ENCODE measurements around the gene KRT81.
A peak's percentile ranks its signal among the peaks of the same experiment; 100 is the strongest.

KRT81 gene

GRCh38 chr12:52291267-52291935, at the start of gene KRT81:
Gene KRT81 (minus strand): TSS chr12:52291534. CDS start chr12:52291465, 69 bp downstream.
- no peak for DNase-seq (ENCODE audit: low read depth)

- no peak for DNase-seq (ENCODE audit: low read depth)
Observed at GRCh38 chr12:52338241-52338960, 47.1 kb upstream of the KRT81 start.

DNA sequence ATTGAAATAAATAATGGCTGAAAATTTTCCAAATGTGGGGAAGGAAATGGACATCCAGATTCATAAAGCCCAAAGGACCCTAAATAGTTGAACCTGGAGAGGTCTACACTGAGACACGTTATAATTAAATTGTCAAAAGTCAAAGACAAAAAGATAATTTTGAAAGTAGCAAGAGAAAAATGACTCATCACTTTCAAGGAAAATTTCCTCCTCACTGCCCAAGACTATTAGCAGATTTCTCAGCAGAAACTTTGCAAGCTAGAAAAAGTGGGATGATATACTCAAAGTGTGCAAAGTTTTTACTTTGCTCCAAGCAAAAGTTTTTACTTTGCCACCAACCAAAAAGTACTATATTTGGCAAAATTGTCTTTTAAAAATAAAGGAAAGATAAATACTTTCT, 45.7 kb upstream of the KRT81 start:
- no peak for DNase-seq (ENCODE audit: low read depth)

DNA sequence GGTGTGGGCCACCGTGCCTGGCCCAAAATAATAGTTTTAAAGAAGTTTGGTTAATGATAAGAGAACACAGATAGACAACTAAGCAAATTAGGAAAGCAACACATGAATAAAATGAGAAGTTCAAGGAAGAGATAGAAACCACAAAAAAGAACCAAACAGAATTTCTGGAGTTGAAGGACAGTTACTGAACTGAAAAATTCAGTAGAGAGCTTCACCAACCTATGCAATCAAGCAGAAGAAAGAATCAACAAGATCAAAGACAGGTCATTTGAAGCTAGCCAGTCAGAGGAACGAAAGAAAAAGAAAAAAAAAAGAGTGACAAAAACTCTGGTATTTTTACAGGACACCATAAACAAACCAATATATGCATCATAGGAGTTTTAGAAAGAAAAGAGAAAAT, 45.3 kb upstream of the KRT81 start:
- DNase-seq (ENCODE audit: low read depth) = no peak

DNA sequence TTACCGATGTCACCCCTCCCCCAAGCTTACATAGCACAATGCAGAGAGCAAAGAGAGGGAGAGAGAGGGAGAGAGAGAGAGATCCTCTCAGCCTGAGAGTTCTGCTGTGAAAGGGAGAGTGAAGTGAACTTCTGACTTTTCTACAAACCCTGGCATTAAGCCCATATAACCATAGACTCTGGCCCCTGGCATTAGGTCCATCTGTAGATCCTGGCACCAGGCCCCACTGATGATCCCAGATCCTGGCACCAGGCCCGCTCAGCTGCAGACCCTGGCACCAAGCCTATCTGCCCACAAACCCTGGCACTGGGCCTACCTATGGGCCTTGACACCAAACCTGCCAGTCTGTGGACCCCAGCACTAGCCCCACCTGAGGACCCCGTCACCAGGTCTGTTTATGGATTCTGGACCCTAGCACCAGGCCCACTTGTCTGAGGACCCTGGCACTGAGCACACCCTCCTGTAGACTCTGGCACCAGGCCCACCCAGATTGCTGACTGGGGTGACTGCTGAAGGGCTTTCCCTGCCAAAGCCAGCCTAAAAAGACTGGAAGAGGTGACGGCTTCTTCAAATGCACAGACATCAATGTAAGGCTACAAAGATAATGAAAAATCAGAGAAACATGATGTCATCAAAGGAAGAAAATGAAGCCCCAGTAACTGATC, 44.4 kb upstream of the KRT81 start:
- no peak for DNase-seq (ENCODE audit: low read depth)

DNA sequence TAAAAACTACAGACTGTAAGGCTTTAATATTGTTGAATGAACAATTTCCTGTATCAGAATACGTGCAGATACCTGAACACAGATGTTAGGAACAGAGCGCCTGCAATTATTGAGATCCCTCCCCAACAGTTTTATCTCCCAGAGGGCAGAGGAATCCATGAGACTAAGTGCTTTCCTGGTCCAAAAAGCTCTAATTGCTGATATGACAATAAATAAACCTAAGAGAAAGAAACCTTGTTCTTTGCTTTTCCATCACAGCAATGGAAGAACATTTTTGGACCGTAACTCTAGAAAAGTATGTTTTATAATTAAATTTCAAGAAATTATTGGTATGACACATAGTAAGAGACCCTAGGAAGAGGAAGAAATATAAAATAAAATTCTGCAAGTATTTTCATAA, 42.9 kb upstream of the KRT81 start:
- DNase-seq (ENCODE audit: low read depth) = no peak

DNA sequence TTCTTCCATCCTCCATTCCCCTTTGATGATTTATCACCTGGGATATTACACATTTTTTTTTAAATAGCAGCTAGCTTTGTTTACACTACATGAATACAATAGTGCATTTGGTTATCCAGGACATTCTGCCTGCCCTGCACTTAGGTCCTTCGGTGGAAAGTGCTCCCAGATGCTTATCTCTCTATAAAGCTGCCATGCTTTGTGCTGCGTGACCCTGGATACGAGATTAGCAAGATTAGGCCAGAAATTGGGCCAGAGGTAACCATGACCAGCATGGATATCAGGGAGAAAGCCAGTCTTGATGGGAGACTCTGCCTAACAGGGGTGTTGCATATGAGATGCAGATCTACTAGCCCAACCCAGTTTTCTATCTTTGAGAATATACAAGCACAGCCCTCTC, 42.0 kb upstream of the KRT81 start:
- no peak for DNase-seq (ENCODE audit: low read depth)

GRCh38 chr12:52332381-52332780, 41.0 kb upstream of the KRT81 start:
- DNase-seq (ENCODE audit: low read depth) = no peak

DNA sequence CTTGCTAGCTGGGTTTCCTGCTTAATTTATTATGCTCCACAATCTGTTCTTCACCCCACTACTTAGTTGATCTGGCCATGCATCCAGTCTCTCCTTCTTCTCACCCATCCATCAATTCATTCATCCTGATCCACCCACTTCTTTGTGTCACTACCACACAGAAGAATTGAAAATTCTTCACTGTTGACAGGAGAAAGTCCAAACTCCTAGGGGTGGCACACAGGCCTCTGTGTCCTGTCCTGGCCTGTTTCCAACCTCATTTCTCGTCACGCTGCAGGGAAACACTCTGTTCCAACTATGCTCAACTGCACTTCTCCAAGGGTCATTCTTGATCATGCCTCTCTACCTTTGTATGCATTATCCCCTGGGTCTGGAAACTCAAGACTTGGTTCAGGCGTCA, 40.5 kb upstream of the KRT81 start:
- no peak for DNase-seq (ENCODE audit: low read depth)

DNA sequence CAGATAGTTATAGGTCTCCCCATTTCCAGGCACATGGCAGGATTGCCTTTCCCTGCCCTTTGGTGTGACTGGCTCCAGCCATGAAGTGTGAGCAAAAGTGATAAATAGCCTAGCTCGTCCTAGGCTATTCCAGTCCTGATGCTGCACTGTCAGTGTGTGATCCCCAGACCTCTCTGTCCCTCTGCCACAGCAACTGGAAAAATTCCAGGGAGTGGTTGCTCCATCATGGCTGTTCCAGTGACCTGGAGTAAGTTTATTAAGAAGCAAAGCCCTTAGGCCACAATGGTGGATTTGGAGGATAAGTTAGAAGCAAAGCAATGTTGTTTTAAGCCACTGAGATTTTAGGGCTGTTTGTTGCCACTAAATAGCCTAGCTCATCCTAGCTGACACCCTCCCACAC, 39.7 kb upstream of the KRT81 start:
- DNase-seq (ENCODE audit: low read depth) = no peak

DNA sequence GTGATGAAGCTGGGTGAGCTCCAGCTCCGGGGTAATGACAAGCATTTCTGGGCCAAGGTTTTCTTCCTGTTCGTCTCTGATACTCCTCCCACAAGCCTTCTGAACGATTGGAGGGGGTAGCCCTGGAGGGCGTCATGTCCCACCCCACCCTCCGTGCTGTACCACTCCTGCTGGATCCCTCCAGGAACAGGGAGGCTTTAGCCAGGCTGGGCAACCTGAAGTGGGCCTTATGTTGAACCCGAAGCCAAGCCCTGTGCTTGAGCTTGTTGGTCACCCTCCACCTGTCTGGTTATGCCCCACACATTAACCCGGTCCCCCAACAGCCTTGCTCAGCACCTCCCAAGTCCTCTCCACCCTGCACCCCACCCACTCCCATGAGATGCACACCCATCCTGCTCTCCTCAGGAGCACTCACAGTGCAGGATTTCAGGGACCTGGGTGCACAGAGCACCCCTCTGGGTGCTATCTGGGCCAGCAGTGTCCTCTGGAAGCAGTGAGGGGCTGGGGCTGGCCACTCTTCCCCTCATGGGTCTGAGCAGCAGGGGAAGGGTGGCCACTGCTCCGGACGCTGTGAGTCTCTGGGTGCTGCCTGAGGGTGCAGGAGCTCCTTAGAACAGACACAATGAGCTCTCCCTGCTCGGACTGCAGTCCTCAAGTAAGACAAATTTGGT, 36.6 kb upstream of the KRT81 start:
- no peak for DNase-seq (ENCODE audit: low read depth)

DNA sequence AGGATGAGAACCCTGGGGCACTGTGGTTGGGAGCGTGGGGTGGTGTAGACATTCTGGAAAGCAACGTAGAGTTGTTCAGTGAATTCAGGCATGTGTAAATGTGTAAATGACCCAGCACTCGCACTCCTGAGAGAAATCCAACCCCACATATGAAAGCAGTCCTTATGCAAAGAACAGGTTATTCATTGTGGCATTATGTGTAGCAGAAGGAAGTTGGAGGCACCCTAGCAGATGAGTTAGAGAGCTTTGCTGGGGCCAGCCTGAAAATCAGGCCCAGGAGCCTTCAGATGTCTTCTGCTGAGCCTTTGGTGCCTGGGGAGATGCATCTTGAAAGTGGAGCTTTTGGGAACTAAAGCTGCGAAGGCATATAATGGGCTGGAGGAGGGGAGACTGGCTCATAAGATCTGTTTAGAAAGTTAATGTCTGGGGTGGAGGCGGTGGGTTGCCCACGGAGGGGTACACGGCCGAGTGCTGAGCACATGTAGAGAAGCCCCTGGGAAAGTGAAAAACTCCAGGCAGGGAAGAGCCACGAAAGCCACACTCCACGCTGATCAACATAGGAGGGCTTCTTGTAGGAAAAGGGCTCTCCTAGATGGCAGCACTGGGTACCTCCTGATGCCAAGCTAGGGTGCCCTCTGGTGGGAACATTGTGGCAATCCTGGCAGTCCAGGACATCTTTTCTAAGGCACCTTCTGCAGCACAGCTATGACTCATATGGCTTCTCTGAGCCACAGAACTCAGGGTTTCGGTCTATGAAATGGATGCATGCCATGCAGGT, 35.9 kb upstream of the KRT81 start:
- peak; percentile 89 for DNase-seq (ENCODE audit: low read depth)

DNA sequence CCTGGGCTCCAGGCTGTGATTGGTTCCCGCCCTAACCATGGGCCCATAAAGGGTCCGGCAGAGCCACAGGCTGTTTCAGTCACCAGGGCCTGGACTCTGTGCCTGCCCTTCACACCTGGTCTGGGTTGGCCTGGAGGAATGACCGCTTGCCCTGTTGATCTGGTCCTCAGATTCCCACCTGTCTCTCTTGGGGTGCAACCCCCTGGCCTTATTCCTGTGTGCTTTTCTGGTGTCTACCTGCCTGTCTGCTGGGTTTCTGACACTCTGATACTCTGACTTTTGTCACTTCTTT, 32.8 kb upstream of the KRT81 start:
- no peak for DNase-seq (ENCODE audit: low read depth)

GRCh38 chr12:52323416-52324152, 32.2 kb upstream of the KRT81 start:
- no peak for DNase-seq (ENCODE audit: low read depth)

DNA sequence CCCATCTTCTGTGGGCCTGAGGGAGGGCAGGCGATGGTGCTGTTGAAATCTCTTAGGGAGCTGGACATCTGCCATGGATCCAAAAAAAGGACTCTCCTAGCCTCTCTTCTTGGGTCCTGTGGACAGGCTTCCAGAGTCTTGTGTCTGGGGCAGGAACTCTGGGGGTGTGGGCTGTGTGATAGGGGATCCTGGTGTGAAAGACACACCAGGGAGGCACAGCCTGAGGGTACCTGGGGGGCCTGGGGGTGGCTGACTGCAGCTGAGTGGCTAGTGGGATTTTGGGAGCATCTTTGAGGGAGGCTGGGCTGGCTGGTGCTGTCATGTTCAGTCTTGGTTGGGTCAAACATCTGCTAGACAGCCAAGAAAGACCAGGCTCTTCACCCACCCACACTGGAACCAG, 31.7 kb upstream of the KRT81 start:
- no peak for DNase-seq (ENCODE audit: low read depth)

GRCh38 chr12:52322069-52322468, 30.7 kb upstream of the KRT81 start:
- no peak for DNase-seq (ENCODE audit: low read depth)

GRCh38 chr12:52321418-52321817, 30.1 kb upstream of the KRT81 start:
- no peak for DNase-seq (ENCODE audit: low read depth)

DNA sequence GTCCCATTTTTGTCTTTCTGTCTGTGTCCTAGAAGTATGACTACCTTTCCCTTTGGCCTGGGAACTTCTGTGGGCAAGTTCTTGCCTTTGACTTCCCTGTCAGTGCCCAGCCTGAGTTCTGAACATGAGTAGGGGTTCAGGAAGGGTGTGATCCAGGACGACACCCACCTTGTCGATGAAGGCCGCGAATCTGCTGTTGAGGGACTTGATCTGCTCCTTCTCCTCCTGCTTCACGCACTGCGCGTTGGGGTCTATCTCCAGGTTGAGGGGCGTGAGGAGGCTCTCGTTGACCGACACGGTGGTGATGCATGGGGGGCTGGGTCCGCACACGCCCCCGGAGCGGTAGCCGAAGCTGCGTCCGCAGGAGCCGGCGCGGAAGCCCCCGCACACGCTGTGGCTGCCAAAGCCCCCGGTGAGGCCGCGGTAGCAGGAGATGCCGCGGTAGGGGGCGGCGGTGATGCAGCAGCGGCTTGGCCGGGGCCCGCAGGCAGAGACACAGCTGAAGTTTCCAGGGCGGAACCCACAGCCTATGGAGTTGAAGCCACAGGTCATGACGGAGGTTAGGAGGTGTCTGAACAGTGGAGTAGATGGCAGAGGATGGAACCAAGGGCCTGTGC, 29.6 kb upstream of the KRT81 start, which contains the start of gene KRT83:
Gene KRT83, minus strand, starts transcription at position 615 of the 617 bp plus-strand sequence. Its CDS starts 63 bp downstream, at position 552.
- no peak for DNase-seq (ENCODE audit: low read depth)

- no peak for DNase-seq (ENCODE audit: low read depth)
Observed at GRCh38 chr12:52319097-52319496, 27.8 kb upstream of the KRT81 start.

- DNase-seq (ENCODE audit: low read depth) = no peak
Observed at GRCh38 chr12:52318241-52318990, 27.1 kb upstream of the KRT81 start.

All from HS-27A (cell line).